Measurements from ENCODE around the gene CCSER1.
"Not testable (repeated sequence)": the region's sequence is repeated elsewhere in the genome, so short reads cannot be mapped to it uniquely, and the experiment has no call there.

CCSER1 gene

DNA sequence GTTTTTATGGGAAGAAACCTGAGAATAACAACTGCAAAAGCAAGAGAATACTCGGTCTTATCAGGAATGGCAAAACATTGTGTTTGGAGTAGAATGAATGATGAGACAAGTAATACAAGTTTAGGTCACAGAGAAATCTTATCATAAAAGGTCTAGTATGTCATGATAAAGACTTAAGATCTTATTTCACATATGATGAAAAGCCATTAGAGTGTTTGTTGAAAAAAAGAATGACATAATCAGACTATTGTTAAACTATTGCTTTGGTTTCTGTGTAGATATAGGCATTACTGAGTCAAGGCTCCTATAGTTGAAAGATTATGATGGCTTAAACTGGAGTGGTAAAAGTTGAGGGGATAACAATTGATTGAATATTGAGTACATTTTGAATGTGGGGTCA lies 603.6 kb downstream of the CCSER1 start:
- no peak for DNase-seq

DNA sequence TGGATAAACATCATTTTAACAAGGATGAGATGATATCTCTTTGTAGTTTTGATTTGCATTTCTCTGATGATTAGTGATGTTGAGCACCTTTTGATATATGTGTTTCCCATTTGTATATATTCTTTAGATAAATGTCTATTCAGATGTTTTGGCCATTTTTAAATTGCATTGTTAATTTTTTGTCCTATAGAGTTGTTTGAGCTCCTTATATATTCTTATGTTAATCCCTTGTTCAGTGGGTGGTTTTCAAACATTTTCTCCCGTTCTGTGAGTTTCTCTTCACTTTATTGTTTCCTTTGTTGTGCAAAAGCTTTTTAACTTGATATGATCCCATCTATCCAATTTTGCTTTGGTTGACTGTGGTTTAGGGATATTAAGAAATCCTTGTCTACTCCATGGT lies 606.0 kb downstream of the CCSER1 start:
- no peak for DNase-seq

DNA sequence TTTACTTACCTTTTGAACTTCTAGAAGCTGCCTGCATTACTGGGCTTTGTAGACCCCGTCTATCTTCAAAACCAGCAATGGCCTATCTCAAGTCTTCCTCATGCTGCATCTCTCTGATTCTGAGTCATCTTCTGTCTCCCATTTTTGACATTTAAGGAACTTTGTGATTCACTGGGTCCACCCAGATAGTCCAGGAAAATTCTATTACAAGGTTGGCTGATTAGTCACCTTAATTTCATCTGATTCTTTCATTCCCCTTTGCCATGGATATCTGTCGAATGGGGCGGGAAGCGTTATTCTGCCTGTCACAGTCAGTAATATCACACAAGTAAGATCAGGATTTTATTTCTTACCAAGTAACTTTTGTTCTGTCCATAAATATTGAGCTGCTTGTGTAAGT lies 618.0 kb downstream of the CCSER1 start:
- no peak for DNase-seq

DNA sequence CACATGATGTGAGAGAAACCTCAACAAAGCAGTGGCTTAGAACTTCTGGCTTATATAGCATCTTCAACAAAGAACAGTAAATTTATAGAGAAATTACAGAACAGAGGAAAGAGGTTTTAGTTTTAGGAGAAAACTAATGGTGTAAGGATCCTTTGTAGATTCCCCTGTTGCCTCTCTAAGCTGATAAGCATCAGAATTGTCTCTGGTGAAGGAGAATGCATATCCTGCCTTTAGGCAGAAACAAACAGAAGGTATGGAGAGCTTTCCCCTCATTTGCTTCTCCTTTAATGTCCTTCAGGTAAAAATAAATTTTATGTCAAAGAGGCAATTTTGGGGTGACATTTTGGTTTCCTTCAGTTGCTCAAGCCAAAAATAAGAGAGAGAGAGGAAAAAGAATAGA lies 625.9 kb downstream of the CCSER1 start:
- no peak for DNase-seq

DNA sequence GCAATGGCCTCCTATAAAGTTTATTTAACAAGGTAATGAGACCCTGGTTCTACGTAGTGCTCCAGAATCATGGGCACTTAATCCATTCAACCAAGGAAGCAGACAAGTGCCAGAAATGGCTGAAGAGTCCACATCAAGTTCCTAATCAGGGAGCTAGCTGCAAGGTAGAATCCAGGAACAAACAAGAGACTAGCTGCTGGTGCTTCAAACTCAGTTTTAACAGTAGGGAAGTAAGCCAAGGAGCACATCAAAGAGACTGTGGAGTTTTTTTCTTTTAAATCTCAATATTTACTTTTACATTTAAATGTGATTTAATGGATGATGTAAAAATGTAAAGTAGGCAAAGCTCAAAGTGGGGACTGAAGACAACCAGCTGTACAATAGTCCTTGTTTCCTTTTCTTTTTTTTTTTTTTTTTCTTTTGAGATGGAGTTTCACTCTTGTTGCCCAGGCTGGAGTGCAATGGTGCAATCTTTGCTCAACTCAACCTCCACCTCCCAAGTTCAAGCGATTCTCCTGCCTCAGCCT lies 630.4 kb downstream of the CCSER1 start:
- DNase-seq, result no peak

DNA sequence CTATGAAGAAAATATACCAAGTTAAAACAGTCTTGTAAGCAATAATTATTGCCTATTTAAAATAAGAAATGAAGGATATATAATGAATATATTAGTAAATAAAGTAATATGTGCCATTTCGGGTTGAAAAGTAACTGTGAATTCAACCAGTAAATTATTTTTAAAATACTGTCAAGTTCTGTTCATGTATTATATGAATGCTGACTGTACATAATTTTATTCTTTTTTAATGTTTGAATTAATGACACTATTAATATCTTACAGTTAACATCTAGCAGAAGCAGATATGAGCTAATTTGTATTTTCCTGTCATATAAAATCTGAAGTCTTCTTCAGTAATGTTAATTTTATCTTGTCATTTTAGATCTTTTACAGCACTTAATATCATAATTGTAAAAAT lies 632.9 kb downstream of the CCSER1 start:
- DNase-seq, result no peak

DNA sequence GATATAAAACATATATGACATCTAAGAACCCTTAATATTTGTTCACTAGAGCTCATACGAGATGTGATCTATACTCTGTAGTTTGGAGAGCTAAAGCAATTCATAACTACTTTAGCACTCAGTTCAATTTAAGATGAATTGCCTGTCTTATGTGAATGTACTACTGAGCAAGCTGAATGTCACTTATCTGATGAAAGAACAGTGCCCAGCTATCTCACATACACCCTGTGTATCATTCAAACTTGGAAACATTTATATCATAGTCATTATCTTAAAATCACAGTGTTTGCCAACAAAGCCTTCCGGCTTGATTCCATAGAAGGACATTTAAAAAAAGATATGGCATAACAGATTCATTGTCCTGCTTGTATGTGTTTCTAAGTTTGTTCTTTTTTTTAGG lies 639.6 kb downstream of the CCSER1 start:
- DNase-seq, result no peak

DNA sequence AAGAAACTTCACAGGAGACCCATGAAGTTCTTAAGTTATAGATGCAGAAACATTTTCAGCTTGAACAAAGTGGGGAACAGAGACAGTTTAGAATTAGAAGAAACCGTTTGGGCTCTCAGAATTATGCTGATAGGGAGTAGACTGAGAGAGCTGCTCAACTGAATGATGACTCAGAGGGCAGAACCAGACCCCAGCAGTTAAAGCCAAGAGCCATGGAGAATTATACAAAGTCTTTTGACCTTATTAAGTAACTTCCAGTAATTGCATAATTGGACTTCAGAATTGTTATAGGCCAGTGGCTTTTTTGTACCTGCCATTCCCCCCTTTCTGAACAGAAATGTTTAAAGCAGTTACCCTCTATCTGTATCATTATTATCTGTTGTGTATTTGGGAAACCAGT lies 642.1 kb downstream of the CCSER1 start:
- DNase-seq, result no peak

DNA sequence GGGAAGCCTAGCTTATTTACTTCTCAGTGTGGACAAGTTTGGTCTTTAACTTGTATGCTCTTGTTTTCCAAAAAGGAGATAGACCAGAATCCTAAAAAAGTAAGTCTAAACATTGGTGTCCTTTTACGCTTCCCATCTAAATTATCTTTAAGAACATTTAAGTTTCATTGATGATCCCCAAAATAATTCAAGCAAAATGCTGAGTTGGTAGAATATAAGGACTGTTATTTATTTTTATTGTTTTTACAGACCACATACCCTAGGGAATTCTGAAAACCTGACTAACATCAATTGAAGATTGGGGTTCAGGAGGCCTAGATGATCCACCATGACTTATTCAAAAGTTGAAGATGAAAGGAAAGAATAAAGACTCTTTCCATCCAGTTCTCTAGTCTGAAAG lies 653.0 kb downstream of the CCSER1 start:
- DNase-seq, result no peak

DNA sequence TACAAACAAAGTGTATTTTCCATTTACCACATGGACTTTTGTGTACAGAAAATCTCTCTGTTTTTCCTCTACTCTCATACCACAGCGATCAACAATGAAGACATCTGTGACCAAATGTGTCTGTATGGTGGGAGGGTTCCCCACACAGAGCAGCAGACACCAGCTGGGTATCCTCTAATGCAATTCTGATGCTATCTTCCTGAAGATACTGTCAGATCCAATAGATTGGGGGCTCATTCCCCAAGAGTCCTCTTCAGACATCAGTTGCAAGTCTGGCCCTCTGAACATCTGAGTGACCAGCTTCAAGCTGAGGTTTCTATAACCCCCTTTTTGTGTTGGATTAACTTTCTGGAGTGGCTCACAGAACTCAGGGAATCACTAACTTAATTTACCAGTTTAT lies 659.4 kb downstream of the CCSER1 start:
- no peak for DNase-seq

DNA sequence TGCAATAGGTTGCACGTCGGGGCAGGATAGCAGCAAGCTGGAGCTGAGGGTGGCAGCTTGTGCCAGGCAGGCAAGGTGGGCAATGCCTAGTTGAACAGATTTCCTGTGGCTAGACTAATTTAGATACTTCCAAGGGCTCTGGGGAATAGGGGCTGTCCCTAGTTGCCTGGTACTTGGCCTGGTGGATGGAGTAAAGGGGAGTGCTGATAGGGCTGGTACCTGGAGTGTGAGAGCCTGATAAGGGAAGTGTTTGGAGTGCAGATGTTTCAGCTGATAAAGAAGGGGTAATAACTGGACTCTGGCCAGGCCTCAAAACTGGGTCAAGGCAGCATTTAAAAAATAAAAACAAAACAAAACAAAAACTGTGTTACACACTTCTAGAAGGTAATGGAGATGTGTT lies 665.5 kb downstream of the CCSER1 start:
- no peak for DNase-seq

DNA sequence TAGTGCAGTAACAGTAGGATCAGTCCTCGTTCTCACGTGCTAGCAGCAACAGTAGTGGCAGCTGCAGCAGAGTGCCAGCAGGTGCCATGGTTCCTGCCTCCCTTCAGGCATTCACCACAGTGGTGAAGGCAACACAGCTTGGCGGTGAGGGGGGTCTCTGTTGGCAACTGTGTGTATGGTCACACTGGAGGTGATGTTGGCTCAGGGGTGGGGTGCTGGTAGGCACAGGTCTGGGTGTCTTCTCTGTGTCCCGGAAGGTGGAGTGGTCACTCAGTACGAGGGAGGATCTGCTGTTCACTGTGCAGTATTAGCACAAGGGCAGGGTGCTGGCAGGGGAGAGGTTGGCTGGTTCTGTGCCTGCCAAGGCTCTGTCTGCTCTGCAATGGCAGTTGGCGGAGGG lies 671.8 kb downstream of the CCSER1 start:
- DNase-seq, result no peak

DNA sequence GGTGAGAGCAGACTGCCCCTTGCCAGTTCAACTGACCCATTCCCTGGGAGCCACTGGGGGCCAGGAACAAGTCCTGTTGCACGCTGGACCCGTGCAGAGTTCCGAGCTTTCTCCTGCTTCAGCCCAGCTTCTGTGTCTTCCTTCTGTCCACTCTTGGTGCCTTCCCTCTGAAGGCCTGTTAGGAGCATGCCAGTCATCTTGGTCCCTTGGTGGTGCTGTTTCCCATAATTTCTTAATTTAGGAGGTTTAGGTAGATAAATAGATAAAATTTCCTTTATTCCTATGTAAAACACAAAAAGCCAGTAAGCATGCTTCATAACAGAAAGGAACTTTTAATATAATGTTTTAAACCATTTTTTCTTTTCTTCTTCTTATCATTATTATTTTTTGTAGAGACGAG lies 672.7 kb downstream of the CCSER1 start:
- DNase-seq, result no peak

DNA sequence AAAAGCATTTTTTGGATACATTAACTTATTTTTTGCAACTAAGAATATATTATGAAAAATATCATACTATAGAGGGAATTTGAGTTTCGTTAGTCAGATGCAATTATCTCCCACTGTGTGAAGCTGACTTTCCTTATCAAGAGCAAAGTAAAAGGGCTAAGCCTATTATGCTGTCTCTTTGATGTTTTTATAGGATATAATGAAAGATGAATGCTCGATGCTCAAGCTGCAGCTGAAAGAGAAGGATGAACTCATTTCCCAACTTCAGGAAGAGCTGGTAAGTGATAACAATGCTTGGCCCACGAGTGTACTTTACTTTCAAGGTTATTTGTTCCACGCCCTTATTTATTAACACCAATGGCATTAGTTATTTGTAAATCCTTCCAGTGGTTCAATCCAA lies 688.4 kb downstream of the CCSER1 start:
- DNase-seq, result no peak

DNA sequence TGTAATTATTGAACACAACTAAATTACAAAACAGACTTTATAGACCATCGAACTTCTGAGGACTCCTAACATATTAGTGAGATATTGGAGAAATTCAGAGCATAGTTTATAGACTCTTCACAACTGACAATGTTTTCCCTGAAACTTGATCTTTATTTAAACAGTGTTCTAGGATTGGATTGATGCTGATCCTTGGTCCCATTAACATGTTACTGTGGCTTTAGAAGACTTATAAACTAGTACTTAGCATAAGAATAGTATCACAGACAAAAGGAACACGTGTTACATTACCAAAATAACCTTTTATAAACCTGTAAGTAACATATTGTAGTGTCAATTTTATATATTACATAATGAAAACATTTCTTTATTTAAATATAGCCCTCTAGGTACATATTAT lies 689.6 kb downstream of the CCSER1 start:
- DNase-seq, result no peak

DNA sequence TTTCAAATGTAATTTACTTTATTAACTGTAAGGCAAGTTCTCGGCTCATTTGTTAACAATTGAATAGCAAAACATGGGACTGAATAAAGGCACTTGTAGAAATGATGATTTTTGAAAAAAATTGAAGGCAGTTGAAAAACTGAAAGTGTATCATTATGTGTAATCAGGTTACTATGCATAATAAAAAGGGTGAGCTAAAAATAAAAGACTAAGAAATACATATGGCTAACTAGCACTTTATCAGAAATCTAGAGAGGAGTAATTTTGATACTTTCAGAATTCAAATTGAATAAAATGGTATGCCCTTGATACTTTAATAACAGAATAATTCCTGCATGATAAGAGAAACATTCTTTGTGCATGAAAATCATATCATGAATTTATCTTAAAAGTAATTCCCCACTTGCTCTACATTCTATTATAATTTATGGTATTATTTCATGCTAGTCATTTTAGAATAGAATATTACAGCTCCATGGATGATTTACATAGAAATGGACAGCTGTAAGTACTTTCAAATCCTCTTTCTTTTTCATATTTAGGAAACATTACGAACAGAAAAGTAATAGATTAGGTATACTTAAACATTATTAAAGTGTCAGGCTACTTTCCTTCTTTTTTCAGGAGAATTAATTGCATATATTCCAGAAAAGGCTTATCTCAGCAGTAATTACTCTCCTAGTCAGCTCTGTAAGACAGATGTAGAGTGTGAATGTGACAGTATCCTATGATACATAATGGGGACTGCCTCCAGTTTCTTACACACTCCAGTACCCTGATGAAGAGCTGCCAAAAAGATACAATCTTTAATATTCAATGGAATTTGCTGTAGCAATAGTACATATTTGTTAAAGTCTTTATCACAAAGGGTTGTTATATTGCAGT lies 697.3 kb downstream of the CCSER1 start:
- DNase-seq, result no peak

DNA sequence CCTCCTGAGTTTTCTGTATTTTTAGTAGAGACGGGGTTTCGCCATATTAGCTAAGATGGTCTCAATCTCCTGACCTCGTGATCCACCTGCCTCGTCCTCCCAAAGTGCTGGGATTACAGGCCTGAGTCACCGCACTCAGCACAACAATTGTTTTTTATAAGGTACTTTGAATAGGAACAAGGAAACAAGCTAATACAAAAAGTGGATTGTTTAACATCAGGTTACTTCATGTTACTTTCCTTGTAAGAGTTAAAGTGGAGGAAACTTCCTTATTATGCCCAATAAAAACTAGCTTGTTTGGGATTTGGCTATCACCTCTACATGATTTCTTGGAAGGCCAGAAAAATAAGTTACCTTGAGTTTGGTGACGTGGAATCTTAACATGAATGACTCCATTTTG lies 698.7 kb downstream of the CCSER1 start:
- no peak for DNase-seq

DNA sequence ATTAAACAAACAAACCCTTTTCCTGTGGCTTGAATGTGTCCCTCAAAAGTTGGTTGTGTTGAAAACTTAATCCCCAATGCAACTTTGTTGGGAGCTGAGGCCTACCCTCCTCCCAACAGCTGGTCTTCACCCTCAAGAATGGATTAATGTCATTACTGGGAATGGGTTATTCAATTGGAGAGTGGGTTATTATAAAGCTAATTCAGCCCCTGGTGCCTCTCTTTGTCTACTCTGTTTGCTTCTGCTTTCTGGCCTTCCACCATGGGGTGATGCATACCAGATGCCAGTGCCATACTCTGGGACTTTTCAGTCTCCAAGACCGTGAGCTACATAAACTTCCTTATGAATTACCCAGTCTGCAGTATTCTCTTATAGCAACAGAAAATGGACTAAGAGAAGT lies 706.5 kb downstream of the CCSER1 start:
- DNase-seq, result no peak

DNA sequence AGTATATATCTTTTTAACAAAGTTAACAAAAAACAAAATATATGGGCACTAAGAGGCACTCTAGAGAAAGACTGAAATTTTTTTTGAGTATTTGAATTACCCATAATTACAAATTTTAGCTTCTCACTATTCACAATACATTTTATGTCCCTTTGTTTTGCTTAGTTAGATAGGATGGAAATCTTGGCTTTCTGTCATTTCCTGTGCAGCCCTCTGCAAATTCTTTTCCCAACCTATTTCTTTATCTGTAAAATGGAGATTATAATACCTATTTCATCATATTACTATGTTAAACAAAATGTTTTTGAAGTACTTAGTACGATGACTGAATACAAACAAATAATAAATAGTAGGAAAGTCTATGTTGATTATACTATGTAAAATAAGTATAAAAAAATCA lies 710.0 kb downstream of the CCSER1 start:
- no peak for DNase-seq

DNA sequence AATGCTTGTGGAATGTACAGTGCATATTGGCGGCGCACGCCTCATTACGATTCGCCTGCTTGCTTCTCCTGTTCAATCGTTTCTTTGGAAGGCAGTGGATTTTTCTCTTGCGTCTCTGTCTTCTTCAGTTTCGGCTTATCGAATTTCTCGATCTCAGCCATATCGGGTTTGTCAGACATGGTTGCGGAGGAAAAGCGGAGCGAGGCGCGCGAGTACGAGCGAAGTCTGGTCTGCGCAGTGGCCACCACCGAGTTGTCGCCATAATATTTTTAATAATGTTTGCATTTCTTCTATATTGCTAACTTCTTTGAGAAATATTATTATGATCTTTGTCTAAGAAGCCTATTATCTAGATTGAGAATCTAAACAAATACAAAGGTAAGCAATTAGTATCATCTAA lies 711.7 kb downstream of the CCSER1 start:
- DNase-seq, result not testable (repeated sequence)

DNA sequence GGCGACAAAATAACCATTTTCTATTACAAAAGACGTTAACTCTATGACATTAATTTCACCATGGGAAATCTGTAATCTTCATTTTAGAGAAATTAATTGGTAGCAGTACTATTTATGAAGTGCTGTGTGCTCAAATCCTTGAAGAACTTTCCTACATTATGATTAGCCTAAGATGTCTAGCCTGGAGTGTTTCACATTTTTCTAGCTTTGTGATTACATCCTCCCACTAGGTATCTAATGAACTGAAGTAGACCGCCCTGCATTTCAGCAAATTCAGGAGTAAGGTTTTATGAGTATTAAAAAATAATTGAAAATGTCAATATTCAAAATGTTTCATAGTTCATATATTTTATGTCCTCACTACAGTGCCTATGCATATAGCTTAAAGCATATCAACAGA lies 713.1 kb downstream of the CCSER1 start:
- no peak for DNase-seq

DNA sequence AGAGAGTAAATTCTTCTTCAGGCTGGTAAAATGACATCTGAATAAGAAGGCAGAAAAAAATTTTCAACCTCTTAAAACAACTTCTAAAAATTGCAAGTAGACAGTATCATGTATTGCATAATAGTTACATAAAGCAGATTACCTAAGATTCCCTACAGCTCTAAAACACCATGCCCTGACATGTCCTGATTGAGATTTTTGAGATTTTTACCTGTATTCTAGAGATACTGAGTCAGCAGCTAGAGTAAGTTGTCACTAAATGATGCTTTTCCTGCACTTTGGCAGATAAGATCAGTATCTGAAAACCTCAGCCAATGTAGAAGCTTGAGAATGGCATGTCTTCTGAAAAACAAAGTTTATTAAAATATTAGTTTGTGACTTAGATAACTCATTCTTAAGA lies 713.6 kb downstream of the CCSER1 start:
- DNase-seq, result no peak

DNA sequence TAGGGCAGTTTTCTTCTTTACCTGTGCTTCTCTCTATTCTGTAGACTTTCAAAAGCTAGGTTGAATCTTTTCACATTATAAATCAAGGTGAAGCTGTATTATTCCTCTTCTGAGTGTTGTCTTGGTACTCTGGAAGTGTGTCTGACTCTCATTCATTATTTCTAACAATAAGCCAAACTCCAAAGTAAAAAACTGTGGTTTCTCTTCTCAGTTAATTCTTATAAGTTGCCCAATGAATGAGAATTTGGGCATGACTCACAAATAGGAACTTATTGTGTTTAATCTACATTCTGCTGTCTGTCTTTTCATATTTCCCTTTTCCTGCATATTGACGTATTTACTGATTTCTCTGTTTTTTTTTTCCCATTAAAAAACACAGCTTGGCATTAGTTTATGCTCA lies 714.5 kb downstream of the CCSER1 start:
- no peak for DNase-seq

DNA sequence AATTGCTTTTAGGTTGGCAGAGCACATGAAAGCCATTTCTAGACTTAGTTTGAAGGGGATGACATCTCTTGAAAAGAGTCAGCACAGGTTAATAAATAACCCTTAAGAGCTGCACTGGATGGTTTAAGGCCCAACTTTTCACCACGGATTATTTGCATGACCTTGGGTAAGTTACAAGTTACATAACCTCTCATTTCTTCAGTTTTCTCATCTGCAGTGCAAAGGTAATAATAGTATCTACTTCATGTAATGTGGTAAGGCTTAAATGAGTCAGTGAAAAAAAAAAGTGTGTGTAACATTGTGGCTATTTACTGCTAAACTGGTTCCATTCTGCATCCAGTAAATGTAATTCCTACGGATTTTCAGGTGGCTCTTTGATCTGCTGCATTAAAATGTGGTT lies 715.8 kb downstream of the CCSER1 start:
- no peak for DNase-seq

DNA sequence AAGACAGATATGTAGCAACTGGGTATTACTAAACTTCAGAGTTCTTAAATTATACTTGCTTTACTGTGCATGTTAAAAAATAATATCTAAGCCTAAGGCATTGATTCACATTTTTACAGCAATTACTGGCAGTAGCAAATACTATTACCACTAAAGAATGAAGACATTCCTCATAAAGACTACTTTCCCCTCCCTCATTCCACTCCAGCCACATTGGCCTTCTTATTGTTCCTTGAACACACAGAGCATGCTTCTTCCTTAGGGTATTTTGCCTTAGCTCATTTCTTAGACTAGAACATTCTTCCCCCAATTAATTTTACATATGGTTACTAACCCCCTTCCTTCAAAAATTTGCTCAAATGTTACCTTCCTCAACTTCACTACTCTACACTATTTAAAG lies 717.0 kb downstream of the CCSER1 start:
- DNase-seq, result no peak
